Measurements from ENCODE around the gene ARFRP1.

ARFRP1 gene

GRCh38 chr20:63708301-63709148 is 749 bp upstream of the ARFRP1 start:
- DNase-seq (ENCODE audit: low read depth in 1 of 2, low spot score in 1 of 2), result no peak
- in situ Hi-C loops (cut with HindIII; ENCODE audit: low pct_unique_long_range_greater_than_20kb, low sequenced_read_pairs), result no loop called here
- no peak for TF ChIP-seq JUND (IDR thresholded peaks at IDR 0.05; ENCODE audit: low read depth)

GRCh38 chr20:63706852-63707557 is 771 bp downstream of the ARFRP1 start:
- in situ Hi-C loops (cut with HindIII; ENCODE audit: low pct_unique_long_range_greater_than_20kb, low sequenced_read_pairs), result no loop called here
- DNase-seq (ENCODE audit: low read depth in 1 of 2, low spot score in 1 of 2), result peak; percentile 42 to 82
- TF ChIP-seq JUND (IDR thresholded peaks at IDR 0.05; ENCODE audit: low read depth), result no peak

DNA sequence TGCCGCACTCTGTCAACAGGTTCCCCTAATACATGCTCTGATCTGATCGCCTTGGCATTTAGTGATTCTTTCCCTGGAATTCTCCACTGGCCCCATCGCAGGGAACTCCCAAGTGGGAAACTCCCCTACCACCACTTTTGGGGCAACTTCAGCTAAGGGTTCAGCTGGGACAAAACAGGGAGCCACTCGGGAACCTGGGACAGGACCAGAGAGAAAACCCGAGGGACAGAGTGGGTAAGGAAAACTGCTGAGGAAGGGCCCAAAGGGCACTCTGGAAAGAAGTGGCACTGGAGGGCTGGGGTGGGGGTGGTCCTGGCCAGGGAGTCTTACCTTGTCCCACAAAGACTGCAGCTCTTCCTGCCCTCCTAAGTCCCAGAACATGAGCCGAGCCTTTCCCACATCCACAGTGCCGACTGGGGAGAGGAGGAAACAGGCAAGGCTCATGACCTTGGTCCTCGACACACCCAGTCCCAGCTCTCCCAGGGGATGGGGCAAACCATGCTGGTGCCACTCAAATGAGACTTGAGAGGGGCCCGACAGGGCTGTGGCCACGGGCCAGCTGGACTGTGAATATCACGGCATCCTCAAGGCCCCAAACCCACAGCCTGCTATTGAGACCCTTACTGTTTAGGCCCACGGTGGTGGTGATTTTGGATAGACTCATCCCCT is 1.6 kb downstream of the ARFRP1 start:
- DNase-seq (ENCODE audit: low read depth in 1 of 2, low spot score in 1 of 2), result no peak
- no peak for TF ChIP-seq JUND (IDR thresholded peaks at IDR 0.05; ENCODE audit: low read depth)
- in situ Hi-C loops (cut with HindIII; ENCODE audit: low pct_unique_long_range_greater_than_20kb, low sequenced_read_pairs), result no loop called here

GRCh38 chr20:63705232-63706026 is 2.3 kb downstream of the ARFRP1 start:
- TF ChIP-seq JUND (IDR thresholded peaks at IDR 0.05; ENCODE audit: low read depth), result no peak
- in situ Hi-C loops (cut with HindIII; ENCODE audit: low pct_unique_long_range_greater_than_20kb, low sequenced_read_pairs), result no loop called here
- DNase-seq (ENCODE audit: low read depth in 1 of 2, low spot score in 1 of 2), result no peak

DNA sequence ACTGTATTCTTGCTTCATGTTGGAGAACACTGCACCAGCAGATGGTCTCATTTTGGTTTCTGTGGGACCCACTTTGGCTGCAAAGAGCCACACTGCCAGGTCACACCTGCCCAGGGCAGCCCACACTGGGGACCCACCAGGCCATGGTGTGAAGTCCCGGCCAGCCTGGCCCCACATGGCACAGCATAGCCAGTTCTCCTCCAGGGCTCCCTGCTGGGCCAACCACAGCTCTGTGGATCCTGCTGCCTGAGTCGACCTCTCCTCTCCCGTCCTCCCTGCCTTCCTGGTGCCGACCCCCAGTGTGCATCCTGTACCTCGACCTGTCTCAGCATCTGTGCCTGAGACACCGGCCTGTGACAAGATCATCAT is 3.0 kb downstream of the ARFRP1 start:
- no peak for TF ChIP-seq JUND (IDR thresholded peaks at IDR 0.05; ENCODE audit: low read depth)
- in situ Hi-C loops (cut with HindIII; ENCODE audit: low pct_unique_long_range_greater_than_20kb, low sequenced_read_pairs), result no loop called here
- DNase-seq (ENCODE audit: low read depth in 1 of 2, low spot score in 1 of 2), result no peak

DNA sequence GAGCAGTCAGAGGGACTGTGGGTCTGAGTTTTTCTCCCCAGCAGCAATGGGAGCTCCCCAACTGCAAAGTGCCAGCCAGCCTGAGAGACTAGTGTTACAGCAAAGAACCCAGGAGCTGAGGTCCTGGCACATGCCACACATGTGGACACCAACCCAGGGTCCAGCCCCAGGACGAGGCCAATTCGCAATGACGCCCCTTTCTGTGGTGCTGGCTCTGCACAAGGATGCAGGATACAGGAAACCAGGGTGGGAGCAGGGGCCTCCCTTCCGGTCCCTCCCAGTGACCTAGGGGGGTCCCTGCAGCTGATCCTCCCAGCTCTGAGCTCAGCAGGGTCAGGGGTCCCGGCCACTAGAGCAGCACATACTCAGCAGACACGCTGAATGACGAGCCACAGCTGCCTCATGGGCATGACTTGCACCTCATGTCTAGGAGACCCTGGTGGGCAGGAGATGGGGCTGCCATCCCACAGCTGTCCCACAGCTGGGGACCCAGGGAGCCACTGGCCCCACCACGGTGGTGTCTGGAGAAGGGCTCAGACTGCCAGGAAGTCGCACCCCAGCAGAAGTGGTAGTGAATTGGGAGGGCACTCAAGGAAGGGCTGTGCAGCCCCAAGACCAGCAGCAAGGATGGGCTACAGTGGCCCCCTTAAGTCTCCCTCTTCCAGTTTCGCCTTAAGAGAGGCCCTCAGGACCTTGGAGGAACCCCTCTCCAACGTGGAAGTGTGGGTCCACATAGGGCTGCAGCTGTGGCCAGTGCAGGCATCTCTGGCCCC is 3.6 kb downstream of the ARFRP1 start:
- DNase-seq (ENCODE audit: low read depth in 1 of 2, low spot score in 1 of 2), result no peak
- no peak for TF ChIP-seq JUND (IDR thresholded peaks at IDR 0.05; ENCODE audit: low read depth)
- in situ Hi-C loops (cut with HindIII; ENCODE audit: low pct_unique_long_range_greater_than_20kb, low sequenced_read_pairs), result no loop called here

- no peak for DNase-seq (ENCODE audit: low read depth in 1 of 2, low spot score in 1 of 2)
- in situ Hi-C loops (cut with HindIII; ENCODE audit: low pct_unique_long_range_greater_than_20kb, low sequenced_read_pairs), result no loop called here
- TF ChIP-seq JUND (IDR thresholded peaks at IDR 0.05; ENCODE audit: low read depth), result no peak
Measured at GRCh38 chr20:63703471-63703975, 4.3 kb downstream of the ARFRP1 start.

DNA sequence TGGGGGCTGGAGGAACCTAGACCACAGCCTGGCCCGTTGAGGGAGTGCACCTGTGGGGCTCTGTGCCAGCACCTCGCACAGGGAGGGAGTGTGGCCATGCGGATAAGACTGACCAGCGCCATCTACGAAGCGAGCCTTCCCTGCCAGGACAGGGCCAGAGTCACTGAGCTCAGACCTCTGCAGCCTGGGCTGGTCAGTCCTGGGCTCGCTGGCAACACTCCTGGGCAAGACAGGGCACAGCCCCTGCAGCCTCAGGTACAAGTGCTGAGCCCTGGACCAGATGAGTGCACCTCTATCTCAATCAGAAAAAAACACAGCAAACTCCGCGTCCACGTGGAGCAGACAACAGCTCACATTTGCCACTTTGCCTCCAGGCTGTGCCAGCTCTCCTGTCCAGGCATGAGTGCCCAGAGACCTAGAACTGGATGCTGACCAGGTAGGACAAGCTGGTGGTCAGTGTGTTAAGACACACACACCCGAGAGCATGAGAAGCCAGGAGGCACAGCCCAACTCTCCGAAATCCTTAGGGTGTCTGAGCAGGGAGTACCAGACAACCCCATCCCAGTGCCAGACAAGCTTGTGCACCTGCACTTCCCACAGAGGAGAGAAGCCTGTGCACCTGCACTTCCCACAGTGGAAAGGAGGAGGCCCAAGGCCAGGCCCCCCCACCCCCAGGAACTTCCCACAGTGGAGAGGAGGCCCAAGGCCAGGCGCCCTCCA is 4.9 kb downstream of the ARFRP1 start:
- in situ Hi-C loops (cut with HindIII; ENCODE audit: low pct_unique_long_range_greater_than_20kb, low sequenced_read_pairs), result no loop called here
- DNase-seq (ENCODE audit: low read depth in 1 of 2, low spot score in 1 of 2), result no peak
- TF ChIP-seq JUND (IDR thresholded peaks at IDR 0.05; ENCODE audit: low read depth), result no peak

DNA sequence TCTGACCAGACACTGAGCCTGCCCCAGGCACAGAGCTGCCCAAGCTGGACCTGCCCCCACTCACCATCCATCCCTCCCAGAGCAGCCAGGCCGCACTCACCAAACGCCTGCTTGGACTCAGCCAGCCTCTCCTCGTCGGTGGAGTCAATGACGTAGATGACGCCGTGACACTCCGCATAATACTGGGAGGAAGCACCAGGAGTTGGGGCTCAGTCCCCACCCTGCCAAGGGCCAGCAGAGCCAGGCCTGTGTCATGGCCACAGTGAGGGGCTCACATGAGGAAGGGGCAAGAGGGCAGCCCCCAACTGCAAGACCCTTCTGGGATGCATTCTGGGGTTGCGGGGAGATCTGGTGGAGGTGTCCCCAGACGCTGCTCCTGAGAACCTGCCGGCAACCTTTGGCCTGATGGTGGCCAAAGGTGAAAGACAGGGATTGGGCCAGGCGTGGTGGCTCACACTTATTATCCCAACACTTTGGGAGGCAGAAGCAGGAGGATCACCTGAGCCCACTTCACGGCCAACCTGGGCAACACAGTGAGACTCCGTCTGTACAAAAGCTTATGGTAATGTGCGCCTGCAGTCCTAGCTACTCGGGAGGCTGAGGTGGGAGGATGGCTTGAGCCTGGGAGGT is 5.6 kb downstream of the ARFRP1 start:
- in situ Hi-C loops (cut with HindIII; ENCODE audit: low pct_unique_long_range_greater_than_20kb, low sequenced_read_pairs), result no loop called here
- TF ChIP-seq JUND (IDR thresholded peaks at IDR 0.05; ENCODE audit: low read depth), result no peak
- DNase-seq (ENCODE audit: low read depth in 1 of 2, low spot score in 1 of 2), result no peak

DNA sequence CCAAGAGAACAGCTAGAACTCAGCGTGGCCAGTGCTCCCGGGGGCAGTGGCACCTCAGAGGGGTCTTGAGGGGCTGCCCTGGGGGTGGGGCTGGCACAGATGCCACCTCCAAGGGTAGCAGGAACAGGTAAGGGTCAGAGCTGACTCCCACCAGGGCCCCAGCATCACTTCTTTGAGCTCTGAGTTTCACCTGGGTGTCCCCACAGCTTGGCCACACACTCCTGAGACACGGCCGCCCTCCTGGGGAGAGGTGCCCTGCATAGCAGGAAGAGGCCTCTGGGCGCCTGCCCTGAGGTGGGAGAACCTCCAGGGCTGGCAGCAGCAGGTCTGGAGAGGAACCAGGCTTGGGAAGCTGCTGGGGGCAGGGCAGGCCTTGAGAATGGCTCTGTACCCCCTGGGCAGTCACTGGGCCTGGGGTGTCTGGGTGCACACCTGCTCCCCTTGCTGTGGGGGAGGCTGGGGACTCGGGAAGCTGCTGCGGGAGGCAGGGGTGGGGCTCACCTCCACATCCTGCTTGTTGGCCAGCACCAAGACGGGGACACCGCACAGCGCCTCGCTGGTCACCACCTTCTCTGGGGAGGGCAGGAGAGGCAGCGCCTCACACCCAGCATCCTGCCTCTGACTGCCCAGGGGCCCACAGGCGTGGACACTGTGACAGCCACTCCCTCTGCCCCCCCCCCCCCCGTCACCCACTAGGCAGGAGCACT is 6.3 kb downstream of the ARFRP1 start:
- no peak for DNase-seq (ENCODE audit: low read depth in 1 of 2, low spot score in 1 of 2)
- TF ChIP-seq JUND (IDR thresholded peaks at IDR 0.05; ENCODE audit: low read depth), result no peak
- in situ Hi-C loops (cut with HindIII; ENCODE audit: low pct_unique_long_range_greater_than_20kb, low sequenced_read_pairs), result no loop called here

All from T47D (cell line).